Measurements from ENCODE around the gene CACNG5. TPM values are rescaled to one million over a fixed set of nuclear protein-coding genes. Genes with fewer than 3 reads are reported as not detected.

Gene CACNG5
- total RNA-seq, 4 donors from 2014 or later = not detected

DNA sequence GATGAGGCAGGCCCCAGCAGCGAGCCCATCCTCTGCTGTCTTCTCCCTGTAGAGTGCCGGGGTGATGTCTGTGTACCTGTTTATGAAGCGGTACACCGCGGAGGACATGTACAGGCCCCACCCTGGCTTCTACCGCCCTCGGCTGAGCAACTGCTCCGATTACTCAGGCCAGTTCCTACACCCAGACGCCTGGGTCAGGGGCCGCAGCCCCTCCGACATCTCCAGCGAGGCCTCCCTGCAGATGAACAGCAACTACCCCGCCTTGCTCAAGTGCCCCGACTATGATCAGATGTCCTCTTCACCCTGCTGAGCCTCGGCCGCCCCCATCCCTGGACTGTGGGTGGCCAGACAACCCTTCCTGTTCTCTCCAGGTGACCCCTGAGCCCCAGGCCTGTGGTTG is 50.0 kb downstream of the CACNG5 start:
- no peaks in the 10 kb centered on the region for H3K27me3 ChIP-seq
- H3K9me3 ChIP-seq = peaks cover 0 to 4% (median under 1%) of the 10 kb centered on the region in 4 donors
- H3K4me3 ChIP-seq = no peak overlapping the region
- intact Hi-C loops (cut with DNase I) = no loop called here
- H3K27ac ChIP-seq (replicated peaks in 1 of 4) = no peak overlapping the region
- WGBS = 97% methylated on average over 15 of the region's 16 CpGs
- DNase-seq (ENCODE audit: extremely low spot score) = no peak
- H3K4me1 ChIP-seq = no peaks in the 10 kb centered on the region
- H3K36me3 ChIP-seq = no peaks in the 10 kb centered on the region
- TF ChIP-seq, protein P1, sequence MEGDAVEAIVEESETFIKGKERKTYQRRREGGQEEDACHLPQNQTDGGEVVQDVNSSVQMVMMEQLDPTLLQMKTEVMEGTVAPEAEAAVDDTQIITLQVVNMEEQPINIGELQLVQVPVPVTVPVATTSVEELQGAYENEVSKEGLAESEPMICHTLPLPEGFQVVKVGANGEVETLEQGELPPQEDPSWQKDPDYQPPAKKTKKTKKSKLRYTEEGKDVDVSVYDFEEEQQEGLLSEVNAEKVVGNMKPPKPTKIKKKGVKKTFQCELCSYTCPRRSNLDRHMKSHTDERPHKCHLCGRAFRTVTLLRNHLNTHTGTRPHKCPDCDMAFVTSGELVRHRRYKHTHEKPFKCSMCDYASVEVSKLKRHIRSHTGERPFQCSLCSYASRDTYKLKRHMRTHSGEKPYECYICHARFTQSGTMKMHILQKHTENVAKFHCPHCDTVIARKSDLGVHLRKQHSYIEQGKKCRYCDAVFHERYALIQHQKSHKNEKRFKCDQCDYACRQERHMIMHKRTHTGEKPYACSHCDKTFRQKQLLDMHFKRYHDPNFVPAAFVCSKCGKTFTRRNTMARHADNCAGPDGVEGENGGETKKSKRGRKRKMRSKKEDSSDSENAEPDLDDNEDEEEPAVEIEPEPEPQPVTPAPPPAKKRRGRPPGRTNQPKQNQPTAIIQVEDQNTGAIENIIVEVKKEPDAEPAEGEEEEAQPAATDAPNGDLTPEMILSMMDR (IDR thresholded peaks at IDR 0.05) = no peak
- TF ChIP-seq POLR2AphosphoS5 (IDR thresholded peaks at IDR 0.05) = no peak
- no peak for TF ChIP-seq POLR2A (IDR thresholded peaks at IDR 0.05; ENCODE audit: low read depth)
- TF ChIP-seq EP300 (IDR thresholded peaks at IDR 0.05) = no peak

DNA sequence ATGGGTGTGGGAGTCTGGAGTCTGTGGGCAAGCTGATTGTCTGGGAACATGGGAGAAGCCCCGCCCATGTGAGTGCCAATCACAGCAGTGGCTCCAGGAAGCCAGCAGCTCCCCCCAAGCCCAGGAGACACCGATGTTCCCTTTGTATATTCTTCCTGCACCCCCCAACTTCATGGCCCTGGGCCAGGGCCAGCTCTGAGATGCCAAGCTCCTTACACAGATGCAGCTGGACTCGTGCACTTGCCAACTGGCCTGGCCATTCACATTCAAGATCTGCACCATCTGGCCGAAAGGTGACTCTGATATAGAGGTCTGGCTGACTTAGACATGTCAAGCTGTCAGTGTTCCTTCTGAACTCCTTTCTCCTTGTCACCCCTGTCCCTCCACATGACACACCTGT is 50.5 kb downstream of the CACNG5 start:
- WGBS = 72% methylated on average over 2 of the region's 4 CpGs
- TF ChIP-seq EP300 (IDR thresholded peaks at IDR 0.05) (no peak), POLR2AphosphoS5 (IDR thresholded peaks at IDR 0.05) (no peak), POLR2A (IDR thresholded peaks at IDR 0.05; ENCODE audit: low read depth) (no peak)
- TF ChIP-seq, protein P1 (IDR thresholded peaks at IDR 0.05) = no peak
- DNase-seq (ENCODE audit: extremely low spot score) = no peak
- no peaks in the 10 kb centered on the region for H3K4me1 ChIP-seq
- H3K9me3 ChIP-seq = no peaks in the 10 kb centered on the region
- H3K4me3 ChIP-seq = no peak overlapping the region
- H3K36me3 ChIP-seq = no peaks in the 10 kb centered on the region
- H3K27me3 ChIP-seq = no peaks in the 10 kb centered on the region
- H3K27ac ChIP-seq (replicated peaks in 1 of 4) = no peak overlapping the region
- intact Hi-C loops (cut with DNase I) = no loop called here

DNA sequence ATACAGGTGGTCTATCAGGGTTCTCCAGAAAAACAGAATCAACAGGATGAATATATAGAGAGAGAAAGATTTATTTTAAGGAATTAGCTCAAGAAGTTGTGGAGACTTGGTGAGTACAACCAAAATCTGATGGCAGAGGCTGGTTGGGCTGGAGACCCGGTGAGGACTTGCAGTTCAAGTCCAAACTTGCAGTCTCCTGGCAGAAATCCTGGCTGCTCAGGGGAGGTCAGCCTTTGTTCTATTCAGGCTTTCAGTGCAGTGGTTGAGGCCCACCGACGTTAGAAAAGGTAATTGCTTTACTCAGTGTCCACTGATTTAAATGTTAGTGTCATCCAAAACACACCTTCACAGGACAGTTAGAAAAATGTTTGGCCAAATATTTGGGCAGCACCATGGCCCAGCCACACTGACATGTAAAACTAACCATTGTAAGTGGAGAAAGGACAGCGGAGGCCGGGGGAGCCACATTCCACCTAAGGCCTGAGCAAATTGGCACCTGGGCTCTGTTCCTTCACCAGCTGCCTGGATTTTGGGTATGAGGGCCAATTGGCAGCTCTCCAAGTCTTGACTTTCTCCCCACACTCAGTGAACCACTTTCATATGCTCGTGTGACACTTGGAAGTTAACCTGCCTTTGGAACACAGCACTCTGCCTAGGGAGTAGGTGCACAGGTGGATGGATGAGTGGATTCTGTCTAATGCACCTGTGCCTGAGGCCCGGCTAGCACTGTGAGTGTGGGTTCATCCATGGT is 54.7 kb downstream of the CACNG5 start:
- no peak for DNase-seq (ENCODE audit: extremely low spot score)
- H3K4me3 ChIP-seq = no peak overlapping the region
- TF ChIP-seq EP300 (IDR thresholded peaks at IDR 0.05) = no peak
- TF ChIP-seq, protein P1 (IDR thresholded peaks at IDR 0.05) = no peak
- no peak for TF ChIP-seq POLR2AphosphoS5 (IDR thresholded peaks at IDR 0.05)
- TF ChIP-seq POLR2A (IDR thresholded peaks at IDR 0.05; ENCODE audit: low read depth) = no peak
- WGBS = 90% methylated on average over 7 of the region's 7 CpGs
- H3K27ac ChIP-seq (replicated peaks in 1 of 4) = no peak overlapping the region
- H3K36me3 ChIP-seq = no peaks in the 10 kb centered on the region
- no peaks in the 10 kb centered on the region for H3K4me1 ChIP-seq
- H3K27me3 ChIP-seq = no peaks in the 10 kb centered on the region
- no peaks in the 10 kb centered on the region for H3K9me3 ChIP-seq
- intact Hi-C loops (cut with DNase I) = no loop called here

DNA sequence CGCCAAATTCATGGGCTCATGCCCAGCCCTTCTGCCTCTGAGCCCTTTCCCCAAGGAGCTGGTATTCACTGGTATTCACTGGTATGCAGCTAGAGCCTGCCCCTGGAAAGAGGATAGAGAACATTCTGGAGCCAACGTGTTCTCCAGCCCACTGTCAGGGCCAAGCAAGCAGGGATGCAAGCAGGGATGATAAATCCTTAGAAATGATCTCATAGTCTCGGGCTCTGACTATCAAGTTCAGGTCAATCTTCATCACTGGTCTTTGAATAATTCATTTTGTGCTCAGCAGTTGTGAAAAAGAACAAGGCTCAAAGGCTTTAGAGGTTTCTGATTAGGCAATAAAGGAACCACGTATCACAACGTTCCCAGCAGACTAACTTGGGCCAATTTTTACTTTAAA is 57.3 kb downstream of the CACNG5 start:
- Histone ChIP-seq H3K27me3 (peaks cover 0 to 5% (median 0%) of the 10 kb centered on the region in 4 donors), H3K36me3 (no peaks in the 10 kb centered on the region), H3K4me1 (no peaks in the 10 kb centered on the region), H3K27ac (replicated peaks in 1 of 4) (no peak overlapping the region), H3K9me3 (no peaks in the 10 kb centered on the region), H3K4me3 (no peak overlapping the region)
- intact Hi-C loops (cut with DNase I) = no loop called here
- TF ChIP-seq POLR2AphosphoS5 (IDR thresholded peaks at IDR 0.05) (no peak), POLR2A (IDR thresholded peaks at IDR 0.05; ENCODE audit: low read depth) (no peak), EP300 (IDR thresholded peaks at IDR 0.05) (no peak)
- TF ChIP-seq, protein P1 (IDR thresholded peaks at IDR 0.05) = no peak
- 45% methylated on average over 5 of the region's 5 CpGs for WGBS
- no peak for DNase-seq (ENCODE audit: extremely low spot score)

DNA sequence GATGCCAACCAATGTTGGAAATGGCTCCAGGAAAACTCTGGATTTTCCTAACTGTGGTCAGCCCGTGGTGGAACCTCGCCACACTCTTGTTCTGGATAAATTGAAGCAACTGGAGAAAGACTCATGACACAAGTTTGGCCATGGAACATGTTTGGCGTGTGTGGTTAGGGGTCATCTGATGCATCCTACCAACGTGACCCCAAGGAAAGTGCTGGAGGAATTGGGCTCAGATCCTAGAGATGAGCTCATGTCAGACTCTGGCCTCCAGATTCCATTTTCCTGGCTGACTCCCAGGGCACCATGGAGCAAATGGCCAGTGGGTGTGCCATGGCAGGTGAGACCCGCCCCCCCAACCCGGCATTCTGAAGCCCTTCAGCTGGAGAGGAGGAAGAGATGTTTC is 58.5 kb downstream of the CACNG5 start:
- no peaks in the 10 kb centered on the region for H3K4me1 ChIP-seq

More for the DNA sequence above, 58.5 kb downstream of the CACNG5 start:
- no peak overlapping the region for H3K27ac ChIP-seq (replicated peaks in 1 of 4)
- TF ChIP-seq POLR2AphosphoS5 (IDR thresholded peaks at IDR 0.05) = no peak
- TF ChIP-seq, protein P1 (IDR thresholded peaks at IDR 0.05) = no peak
- TF ChIP-seq EP300 (IDR thresholded peaks at IDR 0.05) = no peak
- no peak for TF ChIP-seq POLR2A (IDR thresholded peaks at IDR 0.05; ENCODE audit: low read depth)
- no peaks in the 10 kb centered on the region for H3K36me3 ChIP-seq
- H3K27me3 ChIP-seq = peaks cover 0 to 11% (median 0%) of the 10 kb centered on the region in 4 donors
- WGBS = 77% methylated on average over 6 of the region's 6 CpGs
- no peak for DNase-seq (ENCODE audit: extremely low spot score)
- no peaks in the 10 kb centered on the region for H3K9me3 ChIP-seq
- intact Hi-C loops (cut with DNase I) = no loop called here
- no peak overlapping the region for H3K4me3 ChIP-seq
